Dedifferentiated amniotic fluid mesenchymal stem cell (primary cell): ENCODE data around the gene CEACAM16.
"Not testable (repeated sequence)": the region's sequence is repeated elsewhere in the genome, so short reads cannot be mapped to it uniquely, and the experiment has no call there.

Experiments
- DNase-seq: peaks from one replicate; pipeline ENCODE4 v3.0.0-alpha.2; 2016; ENCODE audit errors: extremely low spot score

The CEACAM16 gene

GRCh38 chr19:44677019-44677811, 21.7 kb upstream of the CEACAM16 start:
- peak; percentile 43 for DNase-seq

DNA sequence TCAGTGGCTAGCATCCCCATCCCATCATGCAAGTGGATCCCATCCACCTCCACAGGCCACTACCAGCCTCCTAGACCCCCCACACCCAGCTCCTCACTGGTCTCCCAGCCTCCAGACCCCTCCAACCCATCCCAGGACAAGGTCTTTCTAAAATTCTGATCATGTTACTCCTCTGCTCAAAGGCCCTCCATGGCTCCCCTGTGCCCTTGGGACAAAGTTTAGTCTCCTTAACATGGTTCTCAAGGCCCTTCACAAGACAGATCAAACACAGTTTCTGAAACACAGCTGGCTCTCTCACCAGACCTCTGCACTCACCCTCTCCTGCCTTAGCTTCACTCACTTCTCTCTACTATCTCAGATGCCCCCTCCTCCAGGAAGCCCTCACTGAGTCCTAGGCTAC, 18.4 kb upstream of the CEACAM16 start:
- no peak for DNase-seq

GRCh38 chr19:44681992-44682790, 16.8 kb upstream of the CEACAM16 start:
- no peak for DNase-seq

GRCh38 chr19:44682807-44683206, 16.1 kb upstream of the CEACAM16 start:
- no peak for DNase-seq

DNA sequence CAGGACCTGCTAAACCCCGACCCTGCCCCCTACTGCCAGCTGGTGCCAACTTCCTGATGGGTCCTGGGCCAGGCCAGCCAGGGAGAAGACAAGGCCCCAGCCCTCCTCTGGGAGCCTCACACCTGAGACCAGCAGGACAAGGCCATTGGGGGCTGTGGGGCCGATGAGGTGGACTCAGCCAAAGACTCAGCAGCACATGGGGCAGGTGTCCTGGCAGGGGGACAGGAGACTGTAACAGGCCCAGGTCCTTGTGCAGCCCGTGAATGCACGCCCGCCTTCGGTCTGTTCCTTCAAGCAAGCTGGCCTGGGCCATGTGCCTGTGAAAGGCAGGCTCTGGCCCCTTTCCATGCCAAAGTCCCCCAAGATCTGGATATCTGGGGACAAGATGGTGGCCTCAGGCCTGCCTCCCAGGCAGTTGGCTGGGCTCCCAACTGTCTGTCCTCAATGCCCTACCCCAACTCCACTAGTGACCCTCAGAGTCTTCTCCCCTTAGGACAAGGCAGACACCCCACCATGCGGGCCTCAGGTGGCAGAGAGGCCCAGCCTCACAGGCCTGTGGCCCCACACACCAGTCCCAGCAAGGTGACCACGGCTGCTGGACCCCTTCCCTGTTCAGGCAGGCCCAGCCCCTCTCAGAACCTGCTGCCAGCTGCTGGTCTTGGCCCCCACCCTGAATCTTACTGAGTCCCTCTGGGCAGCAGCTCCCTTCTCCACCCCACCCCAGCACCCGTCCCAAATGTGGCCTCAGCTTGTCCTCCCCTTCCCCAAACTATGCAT, 15.3 kb upstream of the CEACAM16 start:
- no peak for DNase-seq

- not testable (repeated sequence) for DNase-seq
Measured at GRCh38 chr19:44684396-44684795, 14.6 kb upstream of the CEACAM16 start.

DNA sequence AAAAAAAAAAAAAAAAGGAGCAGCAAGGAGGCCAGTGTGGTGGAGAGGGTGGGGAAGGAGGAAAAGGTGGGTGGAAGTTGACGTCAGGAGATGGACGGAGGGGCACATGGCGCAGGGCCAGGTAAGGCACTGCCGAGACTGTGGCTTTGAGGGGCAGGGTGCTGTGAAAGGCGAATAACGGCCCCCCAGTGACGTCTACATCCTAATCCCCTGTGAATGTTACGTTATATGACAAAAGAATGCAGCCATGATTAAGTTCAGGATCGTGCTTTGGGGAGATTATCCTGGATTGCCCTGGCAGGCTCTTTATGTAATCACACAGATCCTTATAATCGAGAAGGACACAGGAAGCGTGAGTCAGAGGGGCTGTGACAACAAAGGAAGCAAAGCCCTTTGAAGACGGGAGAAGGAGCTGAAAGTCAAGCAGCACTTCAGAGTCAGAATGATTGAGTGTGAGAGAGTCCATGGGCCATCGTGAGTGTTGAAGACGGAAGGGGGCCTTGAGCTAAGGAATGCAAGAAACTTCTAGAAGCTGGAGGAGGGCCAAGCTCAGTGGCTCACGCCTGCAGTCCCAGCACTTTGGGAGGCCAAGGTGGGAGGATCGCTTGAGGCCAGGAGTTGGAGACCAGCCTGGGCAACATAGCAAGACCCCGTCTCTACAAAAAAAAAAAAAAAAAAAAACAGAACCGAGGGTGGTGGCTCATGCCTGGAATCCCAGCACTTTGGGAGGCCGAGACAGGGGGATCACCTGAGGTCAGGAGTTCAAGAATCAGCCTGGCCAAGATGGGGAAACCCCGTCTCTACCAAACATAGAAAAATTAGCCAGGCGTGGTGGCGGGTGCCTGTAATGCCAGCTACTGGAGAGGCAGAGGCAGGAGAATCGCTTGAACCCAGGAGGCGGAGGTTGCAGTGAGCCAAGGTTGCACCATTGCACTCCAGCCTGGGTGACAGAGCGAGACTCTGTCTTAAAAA, 13.8 kb upstream of the CEACAM16 start:
- DNase-seq: peak; percentile 93

- DNase-seq: no peak
Measured at GRCh38 chr19:44685877-44686276, 13.1 kb upstream of the CEACAM16 start.

- no peak for DNase-seq
Measured at GRCh38 chr19:44686896-44687295, 12.1 kb upstream of the CEACAM16 start.

GRCh38 chr19:44687888-44688287, 11.1 kb upstream of the CEACAM16 start:
- DNase-seq: no peak

- DNase-seq: peak; percentile 47
Measured at GRCh38 chr19:44689290-44690130, 9.4 kb upstream of the CEACAM16 start.

DNA sequence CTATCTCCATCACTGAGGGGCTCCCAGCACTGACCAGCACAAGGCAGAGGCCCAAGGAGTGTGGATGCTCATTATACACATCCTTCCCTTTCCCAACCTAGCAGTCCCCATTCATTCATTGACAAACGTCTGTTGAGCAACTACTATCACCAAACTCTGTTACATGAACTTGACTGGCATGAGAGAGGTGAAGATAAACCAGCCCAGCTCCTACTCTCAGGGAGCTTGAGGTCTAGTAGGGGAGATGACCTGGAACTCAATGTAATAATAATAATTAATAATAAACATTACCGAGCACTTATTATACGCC, 8.9 kb upstream of the CEACAM16 start:
- DNase-seq: no peak

DNA sequence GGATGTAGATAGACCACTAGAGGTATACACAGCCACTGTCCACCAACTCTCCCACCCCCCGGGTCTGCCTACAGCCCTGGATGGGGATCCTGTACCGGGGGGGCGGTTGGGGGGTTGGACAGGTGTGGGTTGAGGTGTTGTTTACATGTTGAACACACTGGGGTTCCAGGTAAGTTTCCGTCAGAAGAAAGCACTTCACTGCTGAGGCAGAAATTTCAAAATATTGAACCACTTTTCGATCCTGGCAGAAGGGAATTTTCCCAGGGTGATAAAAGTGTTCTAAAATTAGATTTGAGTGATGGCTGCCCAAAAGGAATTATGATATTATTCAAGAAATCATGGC, 6.6 kb upstream of the CEACAM16 start:
- no peak for DNase-seq

- DNase-seq: no peak
Measured at GRCh38 chr19:44694184-44694579, 4.8 kb upstream of the CEACAM16 start.

DNA sequence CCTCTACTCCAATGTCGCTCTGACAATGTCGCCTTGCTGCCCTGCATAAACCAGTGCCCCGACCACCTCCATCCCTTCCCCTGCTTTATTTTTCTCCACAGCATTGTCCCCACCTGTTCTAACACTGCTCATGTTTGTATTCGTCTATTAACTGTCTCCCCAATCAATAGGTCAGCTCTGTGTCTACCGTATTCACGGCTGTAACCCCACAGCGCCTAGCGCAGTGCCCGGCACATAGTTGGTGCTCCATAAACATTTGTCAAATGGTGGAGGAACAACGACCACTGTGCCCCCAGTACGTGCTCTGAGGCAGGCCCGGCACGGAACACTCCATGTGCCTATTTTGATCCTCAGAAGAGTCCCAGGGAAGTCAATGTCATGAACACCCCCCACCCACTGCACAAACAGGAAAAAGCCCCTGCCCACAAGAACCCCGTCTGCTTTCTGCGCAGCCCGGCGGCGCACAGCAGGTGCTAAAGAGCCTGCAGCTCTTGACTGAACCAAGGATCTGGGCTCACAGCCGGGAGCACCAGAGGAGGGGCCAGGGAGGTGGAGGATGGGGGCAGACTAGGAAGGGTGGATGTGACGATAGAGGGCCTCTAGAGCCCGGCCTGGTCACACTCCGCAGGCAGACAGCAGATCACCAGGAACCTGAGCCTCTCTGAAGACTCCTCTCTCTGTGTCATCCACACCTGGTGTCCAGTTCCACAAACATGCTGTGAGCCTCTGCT, 1.8 kb upstream of the CEACAM16 start:
- no peak for DNase-seq

GRCh38 chr19:44697670-44698034, 1.3 kb upstream of the CEACAM16 start:
- DNase-seq: no peak

GRCh38 chr19:44700547-44700946, 1.6 kb downstream of the CEACAM16 start:
- no peak for DNase-seq

- no peak for DNase-seq
Measured at GRCh38 chr19:44701228-44701627, 2.3 kb downstream of the CEACAM16 start.

- DNase-seq: no peak
Measured at GRCh38 chr19:44702551-44703176, 3.7 kb downstream of the CEACAM16 start.
